ENCODE results near the gene SPTB.

GRCh38 chr14:64787619-64788018, 92.1 kb downstream of the SPTB start:
- TF ChIP-seq CTCF (IDR thresholded peaks at IDR 0.05; ENCODE audit: insufficient read depth, low read length, poor library complexity, severe bottlenecking) (no peak), EZH2phosphoT487 (conservative IDR thresholded peaks at IDR 0.05; ENCODE audit: low read length) (no peak)

Measured in SU-DHL-6 (cell line).